ENCODE results near the gene PMFBP1.

DNA sequence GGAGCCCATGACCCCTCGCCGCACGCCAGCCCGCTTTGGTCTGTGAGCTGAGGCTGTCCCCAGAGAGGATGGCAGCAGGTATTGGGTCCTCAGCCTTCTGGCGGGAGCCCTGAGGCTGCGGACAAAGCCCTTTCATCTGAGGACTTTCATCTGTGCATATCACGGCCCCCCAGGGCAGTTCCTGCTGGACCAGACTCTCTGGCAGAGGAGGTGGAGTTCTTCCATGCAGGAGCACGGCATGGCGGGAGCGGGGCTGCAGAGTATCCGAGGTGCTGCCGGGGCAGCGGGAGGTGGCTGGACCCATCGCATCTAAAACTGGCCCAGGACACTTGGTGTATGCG is 59.5 kb downstream of the PMFBP1 start:
- TF ChIP-seq, protein P1, sequence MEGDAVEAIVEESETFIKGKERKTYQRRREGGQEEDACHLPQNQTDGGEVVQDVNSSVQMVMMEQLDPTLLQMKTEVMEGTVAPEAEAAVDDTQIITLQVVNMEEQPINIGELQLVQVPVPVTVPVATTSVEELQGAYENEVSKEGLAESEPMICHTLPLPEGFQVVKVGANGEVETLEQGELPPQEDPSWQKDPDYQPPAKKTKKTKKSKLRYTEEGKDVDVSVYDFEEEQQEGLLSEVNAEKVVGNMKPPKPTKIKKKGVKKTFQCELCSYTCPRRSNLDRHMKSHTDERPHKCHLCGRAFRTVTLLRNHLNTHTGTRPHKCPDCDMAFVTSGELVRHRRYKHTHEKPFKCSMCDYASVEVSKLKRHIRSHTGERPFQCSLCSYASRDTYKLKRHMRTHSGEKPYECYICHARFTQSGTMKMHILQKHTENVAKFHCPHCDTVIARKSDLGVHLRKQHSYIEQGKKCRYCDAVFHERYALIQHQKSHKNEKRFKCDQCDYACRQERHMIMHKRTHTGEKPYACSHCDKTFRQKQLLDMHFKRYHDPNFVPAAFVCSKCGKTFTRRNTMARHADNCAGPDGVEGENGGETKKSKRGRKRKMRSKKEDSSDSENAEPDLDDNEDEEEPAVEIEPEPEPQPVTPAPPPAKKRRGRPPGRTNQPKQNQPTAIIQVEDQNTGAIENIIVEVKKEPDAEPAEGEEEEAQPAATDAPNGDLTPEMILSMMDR (IDR thresholded peaks at IDR 0.05) = no peak
- no peak for TF ChIP-seq POLR2A (IDR thresholded peaks at IDR 0.05)

Data from uterus (tissue), 2 donors.